ENCODE measurements around the gene SH3GL2.

DNA sequence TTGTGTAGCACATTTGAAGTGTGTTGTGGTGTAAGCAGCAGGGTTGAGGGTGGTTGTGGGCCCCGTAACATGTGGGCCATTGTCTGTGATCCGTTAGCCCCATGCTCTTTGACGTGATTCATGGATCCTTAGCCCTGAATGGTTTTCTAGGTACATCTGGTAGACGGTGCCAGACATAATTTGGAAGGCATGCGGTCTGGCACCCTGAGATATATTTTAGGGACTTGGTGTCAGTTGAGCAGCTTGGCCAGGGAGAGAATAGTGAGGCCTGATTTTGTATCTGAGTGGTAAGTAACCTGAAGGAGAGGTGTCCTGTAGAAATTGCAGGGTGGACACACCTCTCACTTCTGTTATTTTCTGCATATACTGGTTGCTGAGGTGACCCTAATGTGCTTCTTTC, 10.9 kb downstream of the SH3GL2 start:
- TF ChIP-seq, protein P1, sequence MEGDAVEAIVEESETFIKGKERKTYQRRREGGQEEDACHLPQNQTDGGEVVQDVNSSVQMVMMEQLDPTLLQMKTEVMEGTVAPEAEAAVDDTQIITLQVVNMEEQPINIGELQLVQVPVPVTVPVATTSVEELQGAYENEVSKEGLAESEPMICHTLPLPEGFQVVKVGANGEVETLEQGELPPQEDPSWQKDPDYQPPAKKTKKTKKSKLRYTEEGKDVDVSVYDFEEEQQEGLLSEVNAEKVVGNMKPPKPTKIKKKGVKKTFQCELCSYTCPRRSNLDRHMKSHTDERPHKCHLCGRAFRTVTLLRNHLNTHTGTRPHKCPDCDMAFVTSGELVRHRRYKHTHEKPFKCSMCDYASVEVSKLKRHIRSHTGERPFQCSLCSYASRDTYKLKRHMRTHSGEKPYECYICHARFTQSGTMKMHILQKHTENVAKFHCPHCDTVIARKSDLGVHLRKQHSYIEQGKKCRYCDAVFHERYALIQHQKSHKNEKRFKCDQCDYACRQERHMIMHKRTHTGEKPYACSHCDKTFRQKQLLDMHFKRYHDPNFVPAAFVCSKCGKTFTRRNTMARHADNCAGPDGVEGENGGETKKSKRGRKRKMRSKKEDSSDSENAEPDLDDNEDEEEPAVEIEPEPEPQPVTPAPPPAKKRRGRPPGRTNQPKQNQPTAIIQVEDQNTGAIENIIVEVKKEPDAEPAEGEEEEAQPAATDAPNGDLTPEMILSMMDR (IDR thresholded peaks at IDR 0.05): no peak
- TF ChIP-seq ZFX (IDR thresholded peaks at IDR 0.05; ENCODE audit: borderline replicate concordance): no peak

Measured in 22Rv1 (cell line).